Measurements from ENCODE around the gene PRELID1.
"Not testable (repeated sequence)": the region's sequence is repeated elsewhere in the genome, so short reads cannot be mapped to it uniquely, and the experiment has no call there.

Gene PRELID1

DNA sequence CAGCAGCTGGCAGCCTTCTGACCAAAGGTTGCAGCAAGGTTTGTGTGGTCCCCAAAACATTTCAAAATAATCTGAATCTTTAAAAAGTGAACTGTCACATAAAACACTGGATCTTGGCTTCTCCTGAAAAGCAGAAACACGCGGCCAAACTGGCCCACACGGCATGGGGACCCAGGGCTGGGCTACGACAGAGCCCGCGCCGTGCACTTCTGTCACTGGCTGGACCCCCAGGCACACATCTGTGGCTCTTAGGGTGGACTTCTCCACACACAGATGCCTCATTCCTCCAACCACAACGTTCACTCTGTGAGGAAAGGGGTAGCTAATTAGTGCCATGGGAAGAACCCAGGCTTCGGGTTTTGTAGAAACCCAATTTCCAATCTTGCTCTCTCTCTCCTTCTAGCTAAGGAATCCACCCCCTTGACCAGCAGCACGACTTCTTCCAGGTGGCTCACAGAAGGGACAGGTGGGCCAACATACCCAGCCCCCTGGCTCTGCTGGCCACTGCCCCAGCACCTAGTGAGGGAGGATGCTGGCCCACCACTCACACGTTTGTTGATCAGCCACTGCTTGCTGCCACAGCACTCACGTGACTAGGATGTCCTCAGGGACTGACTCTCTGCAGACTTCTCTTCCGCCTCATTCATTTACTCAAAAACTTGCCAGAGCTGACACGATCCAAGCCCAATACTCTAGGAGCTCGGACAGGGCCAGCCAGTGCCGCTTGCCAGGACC lies 30.0 kb downstream of the PRELID1 start:
- Histone ChIP-seq H3K4me1 (ENCODE audit: control insufficient read depth, low read depth, low read length) (no peaks in the 10 kb centered on the region), H3K36me3 (ENCODE audit: control insufficient read depth, low read depth, low read length) (peaks cover 43% of the 10 kb centered on the region), H3K4me3 (ENCODE audit: low read length) (no peak overlapping the region), H3K27ac (ENCODE audit: low read length) (no peak overlapping the region), H3K9me3 (ENCODE audit: control insufficient read depth, low read depth, low read length) (no peaks in the 10 kb centered on the region), H3K27me3 (ENCODE audit: control insufficient read depth, insufficient read depth, low read length) (no peaks in the 10 kb centered on the region), H3K9ac (ENCODE audit: low read length) (no peak overlapping the region)

DNA sequence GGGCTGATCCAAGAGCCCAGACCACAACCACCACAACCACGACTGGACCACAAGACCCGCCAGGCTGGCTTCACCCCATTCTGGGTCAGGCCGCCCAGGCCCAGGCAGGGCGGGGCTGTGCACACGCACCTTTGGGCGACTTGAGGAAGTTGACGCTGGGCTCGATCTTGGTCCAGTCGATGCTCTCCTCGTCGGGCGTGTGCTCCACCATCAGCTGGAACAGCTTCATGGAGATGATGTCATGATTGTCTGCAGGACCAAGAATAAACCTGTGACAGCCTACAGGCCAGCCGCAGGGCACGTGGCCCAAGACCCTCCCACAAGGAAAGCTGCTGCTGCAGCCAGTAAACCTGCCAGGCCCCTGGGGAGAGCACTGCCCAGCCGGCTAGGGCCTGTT lies 30.6 kb downstream of the PRELID1 start:
- Histone ChIP-seq H3K4me1 (ENCODE audit: control insufficient read depth, low read depth, low read length) (no peaks in the 10 kb centered on the region), H3K9me3 (ENCODE audit: control insufficient read depth, low read depth, low read length) (no peaks in the 10 kb centered on the region), H3K4me3 (ENCODE audit: low read length) (no peak overlapping the region), H3K27me3 (ENCODE audit: control insufficient read depth, insufficient read depth, low read length) (no peaks in the 10 kb centered on the region), H3K9ac (ENCODE audit: low read length) (no peak overlapping the region), H3K27ac (ENCODE audit: low read length) (no peak overlapping the region), H3K36me3 (ENCODE audit: control insufficient read depth, low read depth, low read length) (peaks cover 43% of the 10 kb centered on the region)

DNA sequence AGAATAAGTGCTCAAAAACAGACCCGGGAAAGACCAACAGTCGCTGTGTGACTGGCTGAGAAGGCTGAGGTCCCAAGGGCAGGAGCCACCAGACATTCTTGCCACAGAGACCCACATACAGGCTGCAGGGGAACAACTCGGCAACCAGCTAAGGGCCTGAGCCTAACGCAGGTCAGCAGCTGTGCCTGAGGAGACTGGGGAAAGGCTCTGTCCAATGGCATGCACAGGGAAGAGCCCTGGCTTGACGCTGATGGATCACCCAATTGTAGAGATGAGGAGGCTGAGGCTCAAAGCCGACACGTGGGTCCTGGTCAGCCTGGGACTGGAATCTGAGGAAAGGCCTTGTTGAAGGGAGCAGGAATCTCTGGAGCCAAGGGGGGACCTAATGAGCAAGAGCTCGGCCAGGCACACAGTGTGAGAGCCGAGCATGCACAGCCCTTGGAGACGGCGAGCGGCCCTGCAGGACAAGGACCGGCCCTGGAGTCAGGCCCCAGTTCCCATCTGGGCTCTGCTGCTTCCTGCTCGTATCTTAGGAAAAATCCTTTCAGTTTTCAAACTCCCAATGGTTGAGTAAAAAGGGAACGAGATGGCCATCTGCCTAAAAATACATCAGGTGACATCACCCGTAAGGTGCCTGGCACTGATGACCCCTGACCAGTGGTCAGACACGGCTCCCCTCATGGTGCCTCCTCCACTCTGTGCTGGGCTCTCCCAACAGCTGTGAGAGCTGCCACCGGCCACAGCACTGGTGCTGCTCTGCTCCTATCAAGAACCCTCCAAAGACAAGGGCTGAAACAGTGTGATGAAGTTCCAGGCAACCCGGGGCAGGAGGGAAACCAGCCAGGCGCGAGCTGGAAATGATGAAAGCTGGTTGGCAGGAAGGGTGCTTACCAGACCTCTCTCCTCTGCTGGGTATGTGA lies 31.4 kb downstream of the PRELID1 start:
- no peak overlapping the region for H3K4me3 ChIP-seq (ENCODE audit: low read length)
- H3K4me1 ChIP-seq (ENCODE audit: control insufficient read depth, low read depth, low read length) = no peaks in the 10 kb centered on the region
- no peak overlapping the region for H3K9ac ChIP-seq (ENCODE audit: low read length)
- H3K9me3 ChIP-seq (ENCODE audit: control insufficient read depth, low read depth, low read length) = no peaks in the 10 kb centered on the region
- no peaks in the 10 kb centered on the region for H3K27me3 ChIP-seq (ENCODE audit: control insufficient read depth, insufficient read depth, low read length)
- H3K36me3 ChIP-seq (ENCODE audit: control insufficient read depth, low read depth, low read length) = peaks cover 43% of the 10 kb centered on the region
- H3K27ac ChIP-seq (ENCODE audit: low read length) = no peak overlapping the region

DNA sequence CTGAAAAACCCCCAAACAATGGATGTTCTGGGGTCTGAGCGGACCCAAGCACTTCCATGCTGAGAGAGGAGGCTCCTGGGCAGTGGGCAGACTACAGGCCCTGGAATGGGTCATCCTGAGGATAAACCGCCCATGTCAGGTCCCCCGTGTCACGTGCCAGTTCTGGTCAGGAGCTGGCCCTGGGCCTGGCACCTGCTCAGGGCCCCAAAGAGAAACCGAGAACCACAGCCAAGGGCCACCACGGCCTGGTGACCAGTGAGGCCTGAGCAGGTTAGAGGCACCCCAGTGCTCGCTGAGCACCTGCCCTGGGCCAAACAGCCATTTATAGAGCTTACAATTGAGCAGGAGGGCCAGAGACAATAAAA lies 32.1 kb downstream of the PRELID1 start:
- Histone ChIP-seq H3K27ac (ENCODE audit: low read length) (no peak overlapping the region), H3K9ac (ENCODE audit: low read length) (no peak overlapping the region), H3K27me3 (ENCODE audit: control insufficient read depth, insufficient read depth, low read length) (no peaks in the 10 kb centered on the region), H3K36me3 (ENCODE audit: control insufficient read depth, low read depth, low read length) (peaks cover 43% of the 10 kb centered on the region), H3K4me3 (ENCODE audit: low read length) (no peak overlapping the region), H3K4me1 (ENCODE audit: control insufficient read depth, low read depth, low read length) (no peaks in the 10 kb centered on the region), H3K9me3 (ENCODE audit: control insufficient read depth, low read depth, low read length) (no peaks in the 10 kb centered on the region)

DNA sequence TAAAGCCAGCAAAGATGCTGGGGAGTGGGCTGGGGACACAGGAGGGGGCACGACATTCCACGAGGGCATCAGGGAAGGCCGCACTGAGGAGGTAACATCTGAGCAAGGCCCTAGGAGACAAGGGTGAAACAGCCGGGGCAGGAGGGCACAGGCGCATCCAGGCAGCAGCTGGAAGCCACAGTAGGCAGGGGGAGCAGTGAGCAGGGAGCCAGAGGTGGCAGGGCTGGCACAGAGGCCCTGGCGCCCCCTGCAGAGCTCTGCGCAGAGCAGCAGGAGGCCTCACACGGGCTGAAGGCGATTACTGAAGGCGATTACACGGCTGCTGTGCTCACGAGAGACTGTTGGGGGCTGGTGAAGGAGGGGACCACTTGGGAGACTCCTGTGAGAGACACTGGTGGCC lies 32.5 kb downstream of the PRELID1 start:
- Histone ChIP-seq H3K9me3 (ENCODE audit: control insufficient read depth, low read depth, low read length) (no peaks in the 10 kb centered on the region), H3K4me3 (ENCODE audit: low read length) (no peak overlapping the region), H3K27me3 (ENCODE audit: control insufficient read depth, insufficient read depth, low read length) (no peaks in the 10 kb centered on the region), H3K27ac (ENCODE audit: low read length) (no peak overlapping the region), H3K4me1 (ENCODE audit: control insufficient read depth, low read depth, low read length) (no peaks in the 10 kb centered on the region), H3K36me3 (ENCODE audit: control insufficient read depth, low read depth, low read length) (peaks cover 43% of the 10 kb centered on the region), H3K9ac (ENCODE audit: low read length) (no peak overlapping the region)

DNA sequence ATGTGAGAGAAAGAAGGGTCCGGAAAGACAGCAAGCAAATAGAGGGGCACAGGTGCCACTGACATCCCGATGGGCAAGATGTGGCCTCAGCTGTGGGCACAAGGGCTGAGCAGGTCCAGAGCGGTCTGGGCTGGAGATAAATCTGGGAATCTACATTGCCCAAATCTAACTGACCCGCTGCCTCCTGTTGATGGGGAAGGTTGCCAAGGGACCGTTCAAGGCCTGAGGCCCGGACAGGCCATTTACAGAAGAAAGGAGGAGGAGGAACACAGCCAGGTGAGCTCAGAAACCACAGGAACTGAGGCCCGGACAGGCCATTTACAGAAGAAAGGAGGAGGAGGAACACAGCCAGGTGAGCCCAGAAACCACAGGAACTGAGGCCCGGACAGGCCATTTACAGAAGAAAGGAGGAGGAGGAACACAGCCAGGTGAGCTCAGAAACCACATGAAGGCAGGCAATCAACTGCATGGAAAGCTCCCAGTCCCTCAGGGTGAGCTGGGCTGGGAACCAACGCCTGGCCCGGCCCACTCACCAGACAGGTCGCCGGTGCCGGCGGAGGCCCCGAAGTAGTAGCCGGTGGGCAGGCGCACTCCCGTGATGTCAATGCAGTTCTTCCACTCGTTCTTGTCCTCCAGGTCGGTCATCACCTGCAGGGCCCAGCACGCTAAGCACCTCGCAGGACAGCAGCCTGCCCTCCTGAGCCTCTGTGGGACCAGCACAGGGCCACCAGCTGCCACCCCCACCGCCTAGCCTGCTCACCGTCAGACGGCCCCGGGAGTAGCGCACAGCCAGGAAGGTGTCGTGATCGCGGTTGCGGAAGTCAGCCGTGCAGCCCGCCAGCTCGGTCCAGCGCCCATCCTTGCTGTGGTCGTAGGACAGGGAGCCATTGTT lies 33.2 kb downstream of the PRELID1 start:
- Histone ChIP-seq H3K9ac (ENCODE audit: low read length) (no peak overlapping the region), H3K27me3 (ENCODE audit: control insufficient read depth, insufficient read depth, low read length) (no peaks in the 10 kb centered on the region), H3K4me3 (ENCODE audit: low read length) (no peak overlapping the region), H3K27ac (ENCODE audit: low read length) (no peak overlapping the region), H3K4me1 (ENCODE audit: control insufficient read depth, low read depth, low read length) (no peaks in the 10 kb centered on the region), H3K9me3 (ENCODE audit: control insufficient read depth, low read depth, low read length) (no peaks in the 10 kb centered on the region), H3K36me3 (ENCODE audit: control insufficient read depth, low read depth, low read length) (peaks cover 47% of the 10 kb centered on the region)

DNA sequence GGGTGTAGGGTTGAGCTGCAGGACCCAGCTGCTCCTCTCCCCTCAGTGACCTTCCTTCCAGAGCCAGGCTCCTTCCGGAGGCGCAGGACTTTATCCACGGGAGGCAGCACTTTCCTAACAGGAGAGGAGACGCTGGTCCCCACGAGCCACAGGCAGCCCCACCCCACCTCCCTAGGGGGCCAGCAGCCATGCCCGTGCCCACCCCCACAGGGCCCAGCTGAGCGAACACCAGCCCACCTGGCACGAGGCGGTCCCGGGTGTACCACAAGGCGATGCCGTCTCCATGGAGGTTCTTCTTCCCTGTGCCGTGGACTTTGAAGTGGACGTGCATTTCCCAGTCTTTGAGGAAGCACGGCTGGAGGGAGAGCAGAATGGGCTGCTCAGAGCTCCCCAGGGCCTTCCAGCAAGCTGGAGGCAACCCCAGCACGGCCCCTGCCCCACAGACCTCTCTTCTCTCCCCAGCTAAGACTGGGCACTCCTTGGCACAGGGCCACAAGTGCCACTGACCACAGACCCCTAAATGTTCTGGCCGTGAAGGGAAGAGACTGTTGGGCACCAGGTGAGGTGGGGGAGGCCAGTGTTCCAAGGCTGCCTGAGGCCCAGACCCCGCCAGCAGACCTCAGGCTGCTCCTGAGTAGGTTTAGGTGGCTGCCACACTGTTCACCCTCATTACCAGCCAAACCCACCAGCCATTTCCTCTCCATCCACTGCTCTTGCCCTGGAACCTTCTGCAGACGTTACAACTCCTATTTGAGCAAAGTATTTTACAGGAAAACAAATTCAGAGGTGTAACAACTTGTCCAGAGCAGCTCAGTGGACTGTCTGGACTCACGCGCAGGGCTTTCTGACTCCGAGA lies 34.9 kb downstream of the PRELID1 start:
- peaks cover 47% of the 10 kb centered on the region for H3K36me3 ChIP-seq (ENCODE audit: control insufficient read depth, low read depth, low read length)
- no peak overlapping the region for H3K4me3 ChIP-seq (ENCODE audit: low read length)
- H3K27me3 ChIP-seq (ENCODE audit: control insufficient read depth, insufficient read depth, low read length) = no peaks in the 10 kb centered on the region
- no peaks in the 10 kb centered on the region for H3K9me3 ChIP-seq (ENCODE audit: control insufficient read depth, low read depth, low read length)
- no peaks in the 10 kb centered on the region for H3K4me1 ChIP-seq (ENCODE audit: control insufficient read depth, low read depth, low read length)
- no peak overlapping the region for H3K9ac ChIP-seq (ENCODE audit: low read length)
- H3K27ac ChIP-seq (ENCODE audit: low read length) = no peak overlapping the region

DNA sequence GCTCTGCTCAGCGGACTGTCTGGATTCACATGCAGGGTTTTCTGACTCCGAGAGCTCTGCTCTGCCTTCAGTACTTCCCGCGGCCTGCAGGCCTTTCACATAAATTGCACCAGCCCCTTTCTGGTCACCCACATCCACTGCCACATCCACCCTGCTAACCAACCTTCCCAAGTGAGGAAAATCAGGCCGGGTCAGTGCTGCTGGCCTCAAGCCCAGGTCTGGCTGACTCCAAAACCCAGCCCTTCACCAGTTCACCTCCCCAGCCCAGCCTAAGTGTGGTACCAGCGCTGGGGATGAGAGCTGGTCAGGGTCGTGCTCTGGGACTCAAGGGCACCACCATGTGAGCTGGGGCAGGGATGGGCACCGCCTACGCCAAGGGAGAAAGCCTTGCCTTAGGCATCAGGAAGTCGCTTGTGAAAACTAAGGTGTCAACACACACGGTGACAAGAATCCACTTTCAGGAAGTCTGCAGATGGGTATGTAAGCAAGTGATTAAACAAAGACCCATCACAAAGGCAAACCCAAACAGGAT lies 35.6 kb downstream of the PRELID1 start:
- no peaks in the 10 kb centered on the region for H3K27me3 ChIP-seq (ENCODE audit: control insufficient read depth, insufficient read depth, low read length)
- no peaks in the 10 kb centered on the region for H3K9me3 ChIP-seq (ENCODE audit: control insufficient read depth, low read depth, low read length)
- no peak overlapping the region for H3K4me3 ChIP-seq (ENCODE audit: low read length)
- H3K4me1 ChIP-seq (ENCODE audit: control insufficient read depth, low read depth, low read length) = no peaks in the 10 kb centered on the region
- no peak overlapping the region for H3K27ac ChIP-seq (ENCODE audit: low read length)
- H3K9ac ChIP-seq (ENCODE audit: low read length) = no peak overlapping the region
- peaks cover 40% of the 10 kb centered on the region for H3K36me3 ChIP-seq (ENCODE audit: control insufficient read depth, low read depth, low read length)

DNA sequence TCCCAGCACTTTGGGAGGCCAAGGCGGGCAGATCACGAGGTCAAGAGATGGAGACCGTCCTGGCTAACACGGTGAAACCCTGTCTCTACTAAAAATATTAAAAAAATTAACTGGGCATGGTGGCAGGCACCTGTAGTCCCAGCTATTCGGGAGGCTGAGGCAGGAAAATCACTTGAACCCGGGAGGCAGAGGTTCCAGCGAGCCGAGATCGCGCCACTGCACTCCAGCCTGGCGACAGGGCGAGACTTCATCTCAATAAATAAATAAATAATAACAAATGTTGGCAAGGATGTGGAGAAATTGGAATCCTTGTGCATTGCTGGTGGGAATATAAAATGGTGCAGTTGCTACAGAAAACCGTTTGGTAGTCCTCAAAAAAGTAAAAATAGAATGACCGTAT lies 39.4 kb downstream of the PRELID1 start:
- H3K36me3 ChIP-seq (ENCODE audit: control insufficient read depth, low read depth, low read length) = peaks cover 12% of the 10 kb centered on the region

DNA sequence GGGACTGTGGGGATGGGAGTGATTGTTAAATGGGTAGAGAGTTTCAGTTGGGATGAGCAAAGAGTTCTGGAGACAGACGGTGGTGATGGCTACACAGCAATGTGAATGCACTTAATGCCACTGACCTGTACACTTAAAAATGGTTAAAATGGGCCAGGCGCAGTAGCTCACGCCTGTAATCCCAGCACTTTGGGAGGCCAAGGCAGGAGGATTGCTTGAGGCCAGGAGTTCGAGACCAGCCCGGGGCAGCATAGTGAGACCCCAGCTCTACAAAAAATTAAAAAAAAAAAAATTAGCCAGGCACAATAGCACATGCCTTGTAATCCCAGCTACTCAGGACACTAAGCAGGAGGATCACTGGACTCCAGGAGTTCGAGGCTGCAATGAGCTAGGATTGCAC lies 40.2 kb downstream of the PRELID1 start:
- H3K9ac ChIP-seq (ENCODE audit: low read length) = no peak overlapping the region
- H3K9me3 ChIP-seq (ENCODE audit: control insufficient read depth, low read depth, low read length) = no peaks in the 10 kb centered on the region
- H3K27me3 ChIP-seq (ENCODE audit: control insufficient read depth, insufficient read depth, low read length) = no peaks in the 10 kb centered on the region
- H3K27ac ChIP-seq (ENCODE audit: low read length) = no peak overlapping the region
- H3K4me3 ChIP-seq (ENCODE audit: low read length) = no peak overlapping the region
- no peaks in the 10 kb centered on the region for H3K4me1 ChIP-seq (ENCODE audit: control insufficient read depth, low read depth, low read length)
- peaks cover 12% of the 10 kb centered on the region for H3K36me3 ChIP-seq (ENCODE audit: control insufficient read depth, low read depth, low read length)

More for the DNA sequence above, 39.4 kb downstream of the PRELID1 start:
- H3K9me3 ChIP-seq (ENCODE audit: control insufficient read depth, low read depth, low read length); H3K9ac ChIP-seq (ENCODE audit: low read length); H3K27ac ChIP-seq (ENCODE audit: low read length); H3K27me3 ChIP-seq (ENCODE audit: control insufficient read depth, insufficient read depth, low read length); H3K4me1 ChIP-seq (ENCODE audit: control insufficient read depth, low read depth, low read length); H3K4me3 ChIP-seq (ENCODE audit: low read length): not testable (repeated sequence)

Data from iPS-18a (cell line).